ENCODE results near the gene POLR1C. TPM values are rescaled to one million over a fixed set of nuclear protein-coding genes. Genes with fewer than 3 reads are reported as not detected.
"Not testable (repeated sequence)": the region's sequence is repeated elsewhere in the genome, so short reads cannot be mapped to it uniquely, and the experiment has no call there.

POLR1C gene
- total RNA-seq, 2 donors from 2014 or later, result 46.9 to 61.5 TPM

DNA sequence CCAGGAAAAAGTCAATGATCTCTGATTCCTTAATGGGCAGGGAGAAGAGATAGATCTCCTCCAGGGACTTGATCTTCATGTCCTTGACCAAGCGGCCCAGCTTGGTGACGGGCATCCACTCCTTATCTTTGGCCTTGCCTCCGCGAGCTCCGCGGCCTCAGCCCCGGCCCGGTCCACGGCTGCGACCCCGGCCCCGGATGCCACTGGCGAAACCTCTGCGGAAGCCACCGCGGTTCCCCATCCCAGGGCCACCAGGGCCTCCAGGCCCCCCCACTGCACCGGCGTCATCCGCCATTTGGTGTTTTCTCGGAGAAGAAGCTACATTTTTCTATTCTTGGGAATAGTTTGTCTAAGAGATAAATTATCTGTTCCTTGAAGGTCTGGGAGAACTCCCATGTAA is 22.5 kb downstream of the POLR1C start:
- DNase-seq (ENCODE audit: low spot score); H3K4me1 Mint-ChIP-seq (ENCODE audit: low read depth in 2 of 2); ATAC-seq; H3K27me3 Mint-ChIP-seq; H3K9me3 Mint-ChIP-seq; H3K27ac Mint-ChIP-seq; H3K4me3 Mint-ChIP-seq: not testable (repeated sequence)
- peaks cover 22% of the 10 kb centered on the region for H3K36me3 Mint-ChIP-seq

DNA sequence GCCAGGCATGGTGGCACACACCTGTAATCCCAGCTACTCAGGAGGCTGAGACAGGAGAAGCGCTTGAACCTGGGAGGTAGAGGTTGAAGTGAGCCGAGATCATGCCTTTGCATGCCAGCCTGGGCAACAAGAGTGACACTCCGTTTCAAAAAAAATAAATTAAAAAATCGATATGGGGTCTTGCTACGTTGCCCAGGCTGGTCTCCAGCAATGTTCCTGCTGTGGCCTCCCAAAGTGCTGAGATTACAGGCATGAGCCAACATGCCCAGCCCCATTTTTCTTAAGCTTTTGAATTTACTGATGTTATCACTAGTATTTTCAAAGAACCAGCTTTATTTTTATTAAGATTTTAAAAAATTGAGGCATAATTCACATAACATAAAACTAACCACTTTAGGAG is 23.6 kb downstream of the POLR1C start:
- Mint-ChIP-seq H3K4me1 (ENCODE audit: low read depth in 2 of 2) (peaks cover 0 to 10% of the 10 kb centered on the region in 2 donors), H3K9me3 (no peaks in the 10 kb centered on the region), H3K27ac (no peak overlapping the region), H3K4me3 (no peak overlapping the region), H3K27me3 (no peaks in the 10 kb centered on the region), H3K36me3 (peaks cover 22% of the 10 kb centered on the region)
- ATAC-seq (no peak), DNase-seq (ENCODE audit: low spot score) (no peak)

DNA sequence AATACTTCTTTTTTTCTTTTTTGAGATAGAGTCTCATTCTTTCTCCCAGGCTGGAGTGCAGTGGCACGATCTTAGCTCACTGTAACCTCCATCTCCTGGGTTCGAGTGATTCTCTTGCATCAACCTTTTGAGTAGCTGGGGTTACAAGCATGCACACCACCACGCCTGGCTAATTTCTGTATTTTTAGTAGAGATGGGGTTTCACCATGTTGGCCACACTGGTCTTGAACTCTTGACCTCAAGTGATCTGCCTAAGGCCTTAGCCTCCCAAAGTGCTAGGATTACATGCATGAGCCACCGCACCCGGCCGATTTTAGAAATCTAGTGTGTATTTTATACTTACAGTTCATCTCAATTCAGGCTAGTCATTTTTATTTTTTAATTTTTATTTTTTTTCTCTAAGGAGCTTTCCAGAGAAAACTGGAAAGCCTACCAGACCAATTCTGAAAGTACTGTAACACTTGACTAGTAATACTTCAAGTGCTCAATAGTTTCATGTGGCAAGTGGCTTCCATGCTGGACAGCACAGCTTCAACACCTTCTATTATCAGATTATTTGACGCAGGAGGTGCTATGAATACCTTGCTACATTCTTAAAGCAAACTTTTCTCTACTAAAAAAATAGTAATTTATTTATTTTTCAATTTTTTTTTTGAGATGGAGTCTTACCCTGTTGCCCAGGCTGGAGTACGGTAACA is 25.0 kb downstream of the POLR1C start:
- H3K36me3 Mint-ChIP-seq, result peaks cover 30% of the 10 kb centered on the region
- no peak overlapping the region for H3K27ac Mint-ChIP-seq
- no peaks in the 10 kb centered on the region for H3K9me3 Mint-ChIP-seq
- no peak overlapping the region for H3K4me3 Mint-ChIP-seq
- H3K27me3 Mint-ChIP-seq, result no peaks in the 10 kb centered on the region
- no peak for DNase-seq (ENCODE audit: low spot score)
- no peak for ATAC-seq
- H3K4me1 Mint-ChIP-seq (ENCODE audit: low read depth in 2 of 2), result peaks cover 0 to 10% of the 10 kb centered on the region in 2 donors

DNA sequence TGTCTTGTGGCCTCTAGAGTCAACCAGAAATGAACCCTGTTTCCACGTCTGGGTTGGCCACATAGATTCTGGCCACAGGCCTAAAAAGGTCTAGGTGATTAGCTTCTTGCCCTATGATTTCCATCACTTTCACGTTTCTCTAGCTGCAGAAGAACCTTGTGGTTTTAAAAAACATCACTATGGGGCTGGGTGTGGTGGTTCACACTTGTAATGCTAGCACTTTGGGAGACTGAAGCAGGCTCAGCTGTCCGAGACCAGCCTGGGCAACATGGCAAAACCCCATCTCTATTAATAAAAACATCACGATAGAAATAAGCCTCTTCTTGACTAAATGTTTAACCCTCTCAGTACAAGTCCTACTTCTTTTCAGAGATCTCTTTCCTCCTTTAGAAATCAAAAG is 27.6 kb downstream of the POLR1C start:
- Mint-ChIP-seq H3K27ac (no peak overlapping the region), H3K9me3 (no peaks in the 10 kb centered on the region), H3K4me1 (ENCODE audit: low read depth in 2 of 2) (peaks cover 0 to 8% of the 10 kb centered on the region in 2 donors), H3K4me3 (no peak overlapping the region), H3K36me3 (peaks cover 43% of the 10 kb centered on the region), H3K27me3 (no peaks in the 10 kb centered on the region)
- ATAC-seq, result no peak
- no peak for DNase-seq (ENCODE audit: low spot score)

DNA sequence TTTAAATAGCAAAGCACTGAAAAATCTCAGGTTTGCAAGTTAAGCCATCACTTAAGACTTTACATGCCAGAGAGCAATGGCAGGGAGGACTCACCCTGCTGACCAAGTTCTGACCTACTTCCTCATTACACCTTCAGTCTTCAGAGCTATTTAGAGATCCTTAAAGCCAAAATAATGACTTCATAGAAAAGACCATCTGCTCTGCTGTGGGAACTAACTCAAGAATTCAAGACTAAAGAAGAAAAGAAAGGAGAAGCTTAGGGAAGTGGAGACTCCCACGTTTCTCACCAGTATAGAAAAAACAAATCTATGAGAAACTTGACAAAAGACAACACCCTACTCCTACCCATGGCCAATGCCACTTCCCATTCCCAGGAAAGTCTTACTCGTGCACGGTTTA is 30.3 kb downstream of the POLR1C start:
- ATAC-seq (no peak), DNase-seq (ENCODE audit: low spot score) (no peak)
- H3K4me3 Mint-ChIP-seq, result no peak overlapping the region
- no peak overlapping the region for H3K27ac Mint-ChIP-seq
- no peaks in the 10 kb centered on the region for H3K9me3 Mint-ChIP-seq
- H3K27me3 Mint-ChIP-seq, result no peaks in the 10 kb centered on the region
- peaks cover 45% of the 10 kb centered on the region for H3K36me3 Mint-ChIP-seq
- peaks cover 0 to 8% of the 10 kb centered on the region in 2 donors for H3K4me1 Mint-ChIP-seq (ENCODE audit: low read depth in 2 of 2)

DNA sequence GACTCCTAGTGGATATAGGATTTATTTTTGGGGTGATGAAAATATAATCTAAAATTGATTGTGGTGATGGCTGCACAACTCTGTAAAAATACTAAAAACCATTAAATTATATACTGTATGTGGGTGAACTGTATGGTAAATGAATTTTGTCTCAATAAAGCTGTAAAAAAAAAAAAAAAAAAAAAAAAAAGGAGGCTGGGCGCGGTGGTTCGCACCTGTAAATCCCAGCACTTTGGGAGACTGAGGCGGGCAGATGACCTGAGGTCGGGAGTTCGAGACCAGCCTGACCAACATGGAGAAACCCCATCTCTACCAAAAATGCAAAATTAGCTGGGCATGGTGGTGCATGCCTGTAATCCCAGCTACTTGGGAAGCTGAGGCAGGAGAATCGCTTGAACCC is 40.7 kb downstream of the POLR1C start:
- H3K4me1 Mint-ChIP-seq (ENCODE audit: low read depth in 2 of 2); DNase-seq (ENCODE audit: low spot score); ATAC-seq; H3K27me3 Mint-ChIP-seq; H3K27ac Mint-ChIP-seq; H3K4me3 Mint-ChIP-seq; H3K9me3 Mint-ChIP-seq: not testable (repeated sequence)
- peaks cover 55% of the 10 kb centered on the region for H3K36me3 Mint-ChIP-seq

DNA sequence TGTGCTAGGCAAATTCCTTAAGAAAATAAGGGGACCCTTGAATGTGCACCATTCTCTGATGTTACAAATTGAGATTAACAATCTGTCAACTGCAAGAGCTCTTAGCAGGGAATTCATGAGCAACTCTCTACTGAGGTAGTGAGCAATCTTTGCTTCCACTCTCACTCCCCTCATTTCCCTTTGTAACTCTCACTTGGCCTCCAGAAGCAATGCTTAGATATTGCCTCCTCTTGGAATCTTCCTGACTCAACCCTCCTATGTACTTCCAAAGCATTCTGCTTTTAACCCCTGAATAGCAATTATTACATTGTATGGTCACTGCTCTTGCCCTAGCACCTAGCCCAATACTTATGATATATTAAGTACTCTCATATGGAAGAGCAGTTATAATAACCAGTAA is 42.4 kb downstream of the POLR1C start:
- Mint-ChIP-seq H3K4me3 (no peak overlapping the region), H3K27me3 (no peaks in the 10 kb centered on the region), H3K36me3 (peaks cover 46% of the 10 kb centered on the region), H3K4me1 (ENCODE audit: low read depth in 2 of 2) (no peaks in the 10 kb centered on the region), H3K9me3 (no peaks in the 10 kb centered on the region), H3K27ac (no peak overlapping the region)
- ATAC-seq (no peak), DNase-seq (ENCODE audit: low spot score) (no peak)

DNA sequence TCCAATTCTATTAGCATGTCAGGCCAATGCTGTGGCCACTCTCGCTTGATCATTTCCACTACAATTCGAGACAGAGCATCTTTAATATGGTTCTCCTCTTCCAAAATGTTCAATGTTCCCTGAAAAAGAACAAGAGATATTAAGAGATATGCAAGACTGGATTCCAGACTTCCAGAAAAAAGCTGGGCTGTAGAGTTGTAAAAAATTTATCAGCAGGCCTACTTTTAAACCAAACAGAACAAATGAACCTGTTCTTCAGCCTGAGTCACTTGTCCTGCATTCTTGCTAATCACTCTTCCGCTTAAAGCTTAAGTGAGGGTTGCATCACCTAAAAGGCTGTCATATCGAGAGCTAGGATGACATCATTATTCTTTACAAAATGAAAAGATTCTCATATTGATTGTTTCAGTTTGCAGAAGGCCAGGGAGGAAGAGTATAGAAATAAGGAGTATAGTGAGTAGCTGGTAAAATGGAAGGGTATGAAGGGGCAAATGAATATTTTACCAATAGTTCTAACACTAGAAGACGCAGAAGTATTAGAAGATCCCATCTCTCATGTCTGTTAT is 54.1 kb downstream of the POLR1C start:
- Mint-ChIP-seq H3K27me3 (no peaks in the 10 kb centered on the region), H3K4me1 (ENCODE audit: low read depth in 2 of 2) (peaks cover 15 to 22% of the 10 kb centered on the region in 2 donors), H3K27ac (peak overlapping the region; percentile 76 to 87), H3K4me3 (peak overlapping the region; percentile 75), H3K36me3 (peaks cover 25% of the 10 kb centered on the region), H3K9me3 (no peaks in the 10 kb centered on the region)
- DNase-seq (ENCODE audit: low spot score) (no peak), ATAC-seq (peak in 1 of 2 donors; percentile 68)

Other genes with a start within 250 kb of the POLR1C start
- not detected for gene SLC22A7, start 218.8 kb upstream of the POLR1C start, total RNA-seq
- gene CRIP3, start 208.3 kb upstream of the POLR1C start, total RNA-seq, result 1 to 10 TPM in 1 of 2 donors, not detected in 1; 2.0 TPM
- 10 to 100 TPM in 1 of 2 donors, 1 to 10 TPM in 1; 6.4 to 11.3 TPM for gene ZNF318, start 147.4 kb upstream of the POLR1C start, total RNA-seq
- gene ABCC10, start 89.5 kb upstream of the POLR1C start, total RNA-seq, result 10 to 100 TPM; 41.8 to 82.9 TPM
- under 1 TPM in 1 of 2 donors, not detected in 1; 0.14 TPM for gene DLK2, start 61.5 kb upstream of the POLR1C start, total RNA-seq
- gene TJAP1, start 39.5 kb upstream of the POLR1C start, total RNA-seq, result 10 to 100 TPM; 44.6 to 80.4 TPM
- under 1 TPM; 0.36 to 0.39 TPM for gene LRRC73, start 6.7 kb upstream of the POLR1C start, total RNA-seq
- gene YIPF3, start 163 bp upstream of the POLR1C start, total RNA-seq, result 10 to 100 TPM; 53.8 to 69.9 TPM
- gene XPO5, start 58.9 kb downstream of the POLR1C start, total RNA-seq, result 100 to 1,000 TPM in 1 of 2 donors, 10 to 100 TPM in 1; 80.0 to 178 TPM
- 10 to 100 TPM; 25.6 to 53.4 TPM for gene POLH, start 59.1 kb downstream of the POLR1C start, total RNA-seq
- gene GTPBP2, start 112.2 kb downstream of the POLR1C start, total RNA-seq, result 100 to 1,000 TPM in 1 of 2 donors, 10 to 100 TPM in 1; 85.4 to 116 TPM
- 10 to 100 TPM; 37.1 to 39.7 TPM for gene MAD2L1BP, start 118.8 kb downstream of the POLR1C start, total RNA-seq
- not detected for gene RSPH9, start 127.9 kb downstream of the POLR1C start, total RNA-seq
- gene MRPS18A, start 170.7 kb downstream of the POLR1C start, total RNA-seq, result 10 to 100 TPM; 32.7 to 39.3 TPM